ENCODE results near the gene SERPINE3.

The SERPINE3 gene

GRCh38 chr13:51364404-51365008 is 25.0 kb downstream of the SERPINE3 start:
- DNase-seq = no peak

- no peak for DNase-seq
Observed at GRCh38 chr13:51370116-51370515, 30.6 kb downstream of the SERPINE3 start.

- no peak for DNase-seq
Observed at GRCh38 chr13:51370811-51371210, 31.3 kb downstream of the SERPINE3 start.

- DNase-seq = no peak
Observed at GRCh38 chr13:51371768-51372399, 32.4 kb downstream of the SERPINE3 start.

GRCh38 chr13:51373451-51373850 is 34.0 kb downstream of the SERPINE3 start:
- DNase-seq = no peak

GRCh38 chr13:51380269-51380668 is 40.8 kb downstream of the SERPINE3 start:
- no peak for DNase-seq

- no peak for DNase-seq
Observed at GRCh38 chr13:51385114-51385513, 45.6 kb downstream of the SERPINE3 start.

GRCh38 chr13:51394724-51395123 is 55.2 kb downstream of the SERPINE3 start:
- DNase-seq = no peak

GRCh38 chr13:51396352-51396751 is 56.9 kb downstream of the SERPINE3 start:
- DNase-seq = no peak

GRCh38 chr13:51397262-51397941 is 57.9 kb downstream of the SERPINE3 start:
- DNase-seq = no peak

- no peak for DNase-seq
Observed at GRCh38 chr13:51405176-51405575, 65.7 kb downstream of the SERPINE3 start.

GRCh38 chr13:51412431-51412830 is 72.9 kb downstream of the SERPINE3 start:
- no peak for DNase-seq
